Measurements from ENCODE around the gene TRAF1.

The TRAF1 gene

DNA sequence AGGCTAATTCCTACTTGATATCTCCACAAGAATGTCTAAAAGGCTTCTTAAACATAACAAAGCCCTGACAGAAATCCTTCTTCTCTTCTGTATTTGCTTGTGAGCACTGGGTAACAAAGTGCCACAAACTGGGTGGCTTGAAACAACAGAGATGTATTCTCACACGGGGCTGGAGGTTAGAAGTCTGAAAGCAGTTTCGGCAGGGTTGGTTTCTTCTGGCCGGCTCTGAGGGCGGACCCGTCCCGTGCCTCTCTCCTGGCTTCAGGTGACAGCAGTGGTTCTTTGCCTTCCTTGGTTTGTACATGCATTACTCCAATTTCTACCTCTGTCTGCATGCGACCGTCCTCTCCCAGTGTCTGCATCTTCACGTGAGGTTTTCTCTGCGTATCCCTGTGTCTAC is 14.0 kb upstream of the TRAF1 start:
- DNase-seq = no peak

DNA sequence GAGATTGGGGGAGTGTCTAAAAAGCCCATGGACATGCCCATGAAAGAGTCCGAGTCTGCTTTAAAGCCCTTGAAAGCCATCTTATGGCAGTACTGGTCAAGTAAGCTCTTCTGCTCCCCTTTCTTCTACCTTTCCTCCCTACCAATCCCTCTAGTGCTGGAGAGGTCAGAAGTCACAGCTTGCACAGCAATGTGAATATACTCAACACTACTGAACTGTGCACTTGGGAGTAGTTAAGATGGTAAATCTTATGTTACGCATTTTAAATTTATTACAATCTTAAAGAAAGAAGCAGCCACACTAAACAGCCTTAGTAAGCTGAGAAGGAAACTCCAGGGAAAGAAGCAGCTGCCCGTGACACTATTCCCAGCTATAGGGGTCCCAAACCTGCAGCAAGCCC is 12.3 kb upstream of the TRAF1 start:
- DNase-seq = no peak

DNA sequence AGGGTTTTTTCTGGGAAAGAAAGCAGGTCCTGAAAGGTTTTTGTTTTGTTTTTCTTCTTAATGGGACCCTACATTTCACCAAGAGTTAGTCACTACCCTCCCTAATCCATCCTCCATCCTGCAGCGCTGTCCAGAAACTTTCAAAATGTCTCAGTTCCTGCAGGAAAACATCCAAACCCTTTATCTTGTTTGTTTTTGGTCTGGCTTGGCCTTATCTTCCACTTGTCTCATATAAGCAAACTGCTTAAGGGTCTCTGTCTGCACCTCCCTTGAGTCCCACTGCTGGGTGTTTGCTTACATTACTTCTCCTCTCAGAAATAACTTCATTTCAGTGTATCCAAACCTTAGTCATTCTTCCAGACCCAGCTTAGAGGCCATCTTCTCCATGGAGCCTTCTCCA is 11.0 kb upstream of the TRAF1 start:
- no peak for DNase-seq

DNA sequence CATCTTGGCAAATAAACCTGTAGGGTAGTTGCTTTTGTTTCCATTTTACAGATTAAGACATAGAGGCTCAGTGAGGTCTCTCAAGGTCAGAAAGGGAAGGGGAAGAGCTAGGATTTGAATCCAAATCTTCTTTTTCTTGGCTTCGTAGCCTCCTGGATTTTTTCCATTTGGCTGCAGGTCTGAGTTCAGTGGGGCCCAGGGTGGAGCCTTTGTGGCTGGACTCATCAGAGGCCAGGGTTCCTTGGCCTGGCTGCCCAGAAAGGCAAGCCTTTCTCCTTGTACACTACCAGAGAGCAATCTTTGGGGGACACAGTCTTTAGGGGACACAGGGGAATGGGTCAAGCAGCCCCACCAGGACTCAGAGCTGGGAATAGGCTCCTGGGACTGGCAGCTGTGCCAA is 10.5 kb upstream of the TRAF1 start:
- no peak for DNase-seq

DNA sequence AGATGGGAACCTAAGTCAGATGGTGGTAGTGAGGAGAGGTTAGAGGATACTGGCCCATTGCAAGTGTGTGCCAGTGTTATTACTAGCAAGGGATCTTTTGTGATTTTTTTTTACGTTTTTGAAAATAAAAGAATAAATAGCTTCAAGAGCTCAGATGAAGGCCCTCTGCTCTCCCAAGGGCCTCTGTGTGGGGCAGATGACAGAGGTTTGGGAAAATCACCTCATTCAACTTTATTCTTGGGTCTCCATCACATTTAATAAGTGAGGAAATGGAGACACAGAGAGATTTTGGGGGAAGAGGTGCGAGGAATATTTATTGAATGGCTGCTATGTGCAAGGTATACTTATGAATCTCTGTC is 10.1 kb upstream of the TRAF1 start:
- no peak for DNase-seq

DNA sequence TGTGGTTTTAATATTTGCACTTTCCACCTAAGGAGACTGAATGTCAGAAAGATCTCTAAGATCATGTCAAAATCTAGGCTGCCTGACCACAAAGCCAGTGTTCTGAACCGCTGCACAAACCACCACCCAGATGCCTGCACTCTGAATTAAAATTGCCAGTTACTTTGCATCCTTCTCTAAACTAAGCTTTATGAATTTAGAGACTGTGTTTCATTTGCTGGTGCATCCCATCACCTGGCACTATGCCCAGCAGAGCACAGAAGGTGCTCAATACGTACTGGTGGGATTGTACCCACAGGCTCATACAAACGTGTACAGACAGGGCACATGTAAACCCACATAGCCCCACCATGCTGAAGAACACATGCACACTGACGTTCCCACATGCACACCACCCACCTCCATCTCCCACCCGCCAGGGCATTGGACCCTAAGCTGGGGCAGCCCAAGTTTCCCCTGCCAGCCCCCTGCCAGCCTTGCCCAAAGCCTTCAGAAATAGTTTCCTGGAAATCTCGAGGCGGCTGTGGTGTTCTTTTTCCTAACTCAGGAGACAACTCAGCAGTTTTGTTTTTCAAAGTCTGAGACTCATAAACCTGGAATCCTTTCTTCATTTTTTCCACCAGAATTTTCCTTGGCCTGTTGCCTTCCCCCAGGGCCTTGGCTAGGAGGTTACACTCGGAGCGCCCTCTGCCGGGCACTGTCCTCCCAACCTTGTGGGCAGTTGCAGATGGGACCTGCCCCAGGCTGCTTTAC is 9.6 kb upstream of the TRAF1 start:
- peak; percentile 72 for DNase-seq

DNA sequence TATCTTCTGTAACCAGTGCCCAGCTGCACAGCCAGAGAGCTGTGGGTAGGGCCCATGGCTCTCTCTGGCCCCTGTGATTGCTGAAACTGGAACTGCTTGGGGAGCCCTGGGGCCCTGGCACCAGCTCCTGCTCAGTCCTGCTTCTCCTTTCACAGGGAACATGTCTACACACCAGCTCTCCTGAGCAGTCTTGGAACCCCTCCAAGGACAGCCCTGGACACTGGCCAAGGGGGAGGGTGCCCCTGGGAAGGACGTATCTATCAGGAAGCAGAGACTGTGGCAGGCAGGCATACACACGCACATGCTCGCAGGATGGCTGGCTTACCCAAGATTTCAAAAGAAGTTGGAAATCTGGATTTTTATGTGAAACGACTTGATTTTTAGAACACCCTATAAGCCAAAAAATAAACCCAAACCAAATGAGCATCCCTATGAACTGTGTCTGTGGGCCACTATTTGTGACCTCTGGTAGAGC is 8.8 kb upstream of the TRAF1 start:
- DNase-seq = peak; percentile 75

DNA sequence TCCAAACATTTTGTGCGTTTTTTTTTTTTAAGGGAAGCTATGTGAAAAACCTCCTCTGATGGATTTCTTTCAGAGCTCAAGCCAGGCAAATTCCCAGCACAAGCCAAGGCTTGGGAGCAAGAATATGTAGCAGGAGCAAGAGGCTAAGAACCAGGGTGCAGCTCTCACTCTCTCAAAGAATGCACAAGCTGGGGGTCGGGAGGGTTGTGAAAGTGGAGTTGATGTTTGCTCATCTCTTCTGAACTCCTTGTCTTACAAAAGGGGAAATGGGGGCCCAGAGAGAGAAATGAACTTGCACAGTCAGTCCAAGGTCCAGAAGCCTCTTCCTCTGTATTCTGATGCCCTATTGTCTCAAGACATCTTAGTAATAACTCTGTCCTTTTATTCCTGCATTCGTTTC is 7.7 kb upstream of the TRAF1 start:
- no peak for DNase-seq

DNA sequence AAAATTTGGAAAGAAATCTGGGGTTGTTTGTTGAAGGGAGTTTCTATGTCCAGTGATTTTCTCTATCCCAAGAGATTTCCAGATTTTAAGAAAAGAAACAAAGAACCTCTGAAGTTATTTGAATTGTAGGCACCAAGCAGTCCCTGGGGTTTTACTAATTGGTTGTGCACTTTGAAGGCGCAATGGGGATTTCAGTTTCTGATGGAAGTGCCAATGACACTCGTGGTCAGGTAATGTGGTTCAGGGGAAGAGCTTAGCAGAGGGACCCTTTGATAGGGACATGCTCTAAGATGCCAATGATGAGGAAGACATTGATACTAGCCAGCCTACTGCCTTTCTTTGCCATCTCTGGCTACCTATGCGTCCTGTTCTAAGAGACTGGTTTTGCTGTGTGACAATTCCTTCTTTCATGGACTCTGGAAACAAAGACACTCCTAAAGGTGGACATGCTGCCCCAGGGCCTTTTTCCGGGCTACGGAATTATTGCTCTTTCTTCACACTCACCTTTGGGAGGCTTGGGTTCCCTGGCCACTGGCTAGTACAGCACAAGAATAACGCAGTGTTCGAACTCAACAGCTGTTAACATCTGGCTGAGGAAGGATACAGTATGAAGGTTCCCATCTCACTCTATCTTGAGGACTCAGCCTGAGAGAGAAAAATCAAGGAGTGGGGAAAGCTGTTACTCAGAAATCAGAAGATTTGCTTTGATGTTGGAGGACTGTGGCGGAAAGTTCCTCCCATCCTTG is 6.9 kb upstream of the TRAF1 start:
- DNase-seq = no peak

DNA sequence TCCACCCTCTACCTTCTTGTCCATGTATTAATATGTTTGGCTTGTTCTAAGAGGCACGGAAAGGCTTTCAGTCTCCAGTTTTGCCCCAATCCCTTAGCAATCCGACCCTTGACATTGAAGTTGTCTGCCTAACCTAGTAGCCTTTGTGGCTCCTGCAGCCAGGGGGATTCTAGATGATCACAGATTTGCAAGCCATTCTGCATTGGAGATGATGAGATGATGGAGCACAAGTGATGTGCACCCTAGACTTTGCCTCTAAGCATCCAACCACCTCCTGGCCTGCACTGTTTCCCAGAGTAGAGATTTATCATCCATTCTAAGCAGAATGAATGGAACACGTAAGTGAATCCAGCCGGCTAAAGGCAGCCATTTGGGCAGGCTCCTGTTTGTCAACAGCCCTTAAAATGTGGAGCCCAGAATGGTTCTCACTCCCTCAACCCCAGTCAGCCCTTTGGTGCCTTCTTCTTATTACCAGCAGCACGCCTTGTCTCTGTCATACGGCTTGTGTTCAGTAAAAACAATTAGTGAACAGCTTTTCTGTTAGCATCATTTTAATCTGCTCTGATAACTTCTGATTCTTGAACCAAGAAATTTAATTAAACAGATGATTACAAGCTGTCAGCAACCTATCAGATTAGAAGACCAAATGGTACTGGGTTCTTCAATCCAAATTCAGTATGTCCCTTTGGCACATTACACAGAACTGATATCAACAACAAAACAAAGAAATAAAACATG is 5.7 kb upstream of the TRAF1 start:
- DNase-seq = no peak

DNA sequence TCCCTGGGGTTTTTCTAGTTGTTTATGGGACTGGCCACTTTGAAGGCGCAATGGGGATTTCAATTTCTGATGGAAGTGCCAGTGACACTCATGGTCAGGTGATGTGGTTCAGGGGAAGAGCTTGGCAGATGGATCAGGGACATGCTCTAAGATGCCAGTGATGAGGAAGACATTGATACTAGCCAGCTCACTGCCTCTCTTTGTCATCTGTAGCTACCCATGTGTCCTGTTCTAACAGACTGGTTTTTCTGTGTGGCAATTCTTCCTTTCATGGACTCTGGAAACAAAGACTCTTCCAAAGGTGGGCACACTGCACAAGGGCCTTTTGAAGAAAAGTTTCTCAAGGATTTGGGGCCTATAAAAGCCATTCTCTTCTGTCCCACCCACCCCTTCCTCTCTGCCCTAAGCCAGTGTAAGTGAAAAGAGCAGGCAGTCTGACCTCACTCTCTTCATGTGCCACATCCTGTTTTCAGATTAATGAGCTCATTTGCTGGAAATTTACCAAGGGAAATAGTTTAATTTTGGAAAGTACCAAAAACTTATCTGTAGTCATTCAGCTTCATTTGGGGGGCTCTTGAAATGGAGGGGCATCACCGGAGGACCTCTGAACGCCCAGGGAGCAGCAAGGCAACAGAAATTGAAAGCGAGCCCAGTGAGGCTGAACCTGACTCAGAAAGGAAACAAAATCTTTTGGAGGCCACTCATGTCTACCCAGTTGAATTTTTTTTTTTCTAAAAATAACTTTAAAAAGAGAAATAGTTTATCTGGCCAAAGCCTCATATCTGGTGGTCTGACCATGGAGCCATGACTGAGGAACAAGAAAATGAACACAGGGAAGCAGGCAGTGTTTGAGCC is 4.9 kb upstream of the TRAF1 start:
- DNase-seq = no peak

DNA sequence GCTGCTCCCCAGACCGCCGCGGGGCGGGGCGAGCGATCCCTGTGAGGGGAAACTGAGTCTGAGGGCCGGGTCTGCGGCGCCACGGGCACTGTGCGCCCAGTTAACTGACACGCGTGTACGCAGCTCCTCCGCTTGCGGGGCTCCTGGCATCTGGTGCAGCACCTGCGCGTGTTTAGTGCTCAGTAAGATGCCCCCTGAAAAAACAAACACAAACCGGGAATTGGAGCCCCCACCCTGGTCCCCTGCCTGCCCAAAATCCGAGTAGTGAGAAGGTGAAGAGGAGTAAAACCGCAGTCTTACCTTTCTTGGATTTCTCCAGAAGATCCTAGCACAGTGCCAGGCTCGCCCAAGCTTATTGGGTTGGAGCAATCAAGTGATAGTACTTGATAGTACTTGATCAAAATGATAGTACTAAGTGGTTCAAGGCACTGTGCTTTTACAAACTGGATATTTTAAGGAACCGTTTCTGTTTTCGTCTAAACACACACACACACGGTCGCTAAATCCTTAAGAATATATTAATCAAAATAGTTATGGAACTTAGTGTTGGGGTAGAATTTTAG is 2.7 kb upstream of the TRAF1 start:
- no peak for DNase-seq

DNA sequence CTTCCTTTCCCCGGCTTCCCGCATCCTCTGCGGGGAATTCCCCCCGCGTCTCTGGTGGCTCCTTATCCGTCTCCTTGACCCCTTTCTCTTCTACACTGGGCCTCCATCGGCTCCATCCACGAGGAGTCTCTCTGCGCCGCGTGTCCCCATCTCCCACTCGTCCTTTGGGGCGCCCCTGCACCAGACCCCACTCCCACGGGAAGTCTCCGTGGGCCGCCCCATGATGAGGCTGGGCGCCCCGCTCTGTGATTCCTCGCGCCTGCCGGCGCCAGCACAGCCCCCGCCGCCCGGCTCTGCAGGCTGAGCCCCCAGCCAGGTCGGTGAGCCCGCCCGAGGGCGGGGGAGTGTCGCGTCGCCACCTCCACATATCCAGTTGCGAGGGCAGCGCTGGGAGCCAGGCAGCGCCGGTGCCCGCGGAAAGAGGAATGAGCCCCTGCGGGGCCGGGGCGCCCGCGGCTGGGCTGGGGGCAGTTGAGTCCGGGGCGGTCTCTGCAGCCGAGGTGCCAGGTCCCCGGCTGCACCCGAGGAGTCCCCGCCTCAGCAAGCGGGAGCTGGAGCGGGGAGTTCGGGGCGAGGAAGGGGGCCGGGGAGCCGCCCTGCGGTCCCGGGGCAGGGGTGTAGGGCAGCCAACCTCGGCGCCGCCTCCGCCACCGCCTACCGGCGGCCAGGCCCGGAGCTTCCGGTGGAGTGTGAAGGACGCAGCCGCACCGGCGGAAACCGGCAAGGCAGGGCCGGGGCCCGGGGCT is 2.1 kb upstream of the TRAF1 start:
- no peak for DNase-seq

DNA sequence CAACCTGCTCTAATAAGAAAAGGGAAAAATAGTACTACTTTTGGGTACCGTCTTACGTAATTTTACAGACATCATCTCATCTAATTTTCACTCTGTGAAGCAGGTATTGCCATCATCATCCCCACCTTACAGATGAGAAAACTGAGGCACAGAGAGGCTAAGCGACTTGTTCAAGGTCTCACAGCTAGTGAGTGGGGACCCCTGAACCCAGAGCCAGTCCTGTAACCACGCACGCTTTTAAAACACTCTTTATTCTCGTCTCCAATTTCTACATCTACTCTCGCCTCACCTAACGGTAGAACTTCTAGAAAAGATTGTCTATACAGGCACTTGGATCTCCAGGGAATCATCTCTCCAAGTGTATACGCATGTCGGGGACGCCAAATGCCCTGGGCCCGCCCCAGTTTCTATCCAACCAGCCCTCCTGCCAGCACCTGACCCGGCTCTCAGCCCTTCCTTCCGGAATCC is 1.5 kb upstream of the TRAF1 start:
- no peak for DNase-seq

DNA sequence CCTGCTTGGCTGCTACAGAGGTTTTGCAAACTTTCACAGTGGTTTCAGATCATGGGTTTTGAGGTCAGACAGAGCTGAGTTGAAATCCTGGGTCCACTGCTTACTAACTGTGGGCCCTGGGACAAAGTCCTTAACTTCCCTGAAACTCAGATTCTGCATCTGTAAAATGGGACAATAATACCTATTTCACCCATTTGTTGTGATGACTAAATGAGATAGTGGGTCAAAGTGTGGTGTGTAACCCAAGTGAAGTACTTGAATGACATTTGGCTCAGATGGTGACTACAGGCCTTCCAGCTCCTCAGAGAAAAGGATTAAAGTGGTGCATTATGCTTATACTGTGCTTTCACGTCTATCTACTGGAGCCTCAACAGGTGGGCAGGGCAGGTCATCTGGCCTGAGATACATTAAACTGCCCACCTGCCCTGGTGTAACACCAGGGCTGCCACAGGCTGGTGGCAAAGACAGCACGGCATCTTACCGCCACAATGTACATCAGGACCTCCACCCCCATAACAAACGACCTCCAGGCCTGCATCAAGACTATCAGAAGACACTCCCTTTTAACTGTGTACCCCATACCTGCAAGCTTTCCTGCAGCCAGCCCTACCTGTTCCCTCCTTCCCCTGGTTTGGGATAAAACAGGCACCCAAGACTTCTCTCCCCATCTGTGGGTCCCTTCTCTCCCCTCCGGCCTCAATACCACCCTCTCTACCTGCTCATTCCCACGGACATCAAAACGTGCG is 846 bp upstream of the TRAF1 start:
- no peak for DNase-seq

DNA sequence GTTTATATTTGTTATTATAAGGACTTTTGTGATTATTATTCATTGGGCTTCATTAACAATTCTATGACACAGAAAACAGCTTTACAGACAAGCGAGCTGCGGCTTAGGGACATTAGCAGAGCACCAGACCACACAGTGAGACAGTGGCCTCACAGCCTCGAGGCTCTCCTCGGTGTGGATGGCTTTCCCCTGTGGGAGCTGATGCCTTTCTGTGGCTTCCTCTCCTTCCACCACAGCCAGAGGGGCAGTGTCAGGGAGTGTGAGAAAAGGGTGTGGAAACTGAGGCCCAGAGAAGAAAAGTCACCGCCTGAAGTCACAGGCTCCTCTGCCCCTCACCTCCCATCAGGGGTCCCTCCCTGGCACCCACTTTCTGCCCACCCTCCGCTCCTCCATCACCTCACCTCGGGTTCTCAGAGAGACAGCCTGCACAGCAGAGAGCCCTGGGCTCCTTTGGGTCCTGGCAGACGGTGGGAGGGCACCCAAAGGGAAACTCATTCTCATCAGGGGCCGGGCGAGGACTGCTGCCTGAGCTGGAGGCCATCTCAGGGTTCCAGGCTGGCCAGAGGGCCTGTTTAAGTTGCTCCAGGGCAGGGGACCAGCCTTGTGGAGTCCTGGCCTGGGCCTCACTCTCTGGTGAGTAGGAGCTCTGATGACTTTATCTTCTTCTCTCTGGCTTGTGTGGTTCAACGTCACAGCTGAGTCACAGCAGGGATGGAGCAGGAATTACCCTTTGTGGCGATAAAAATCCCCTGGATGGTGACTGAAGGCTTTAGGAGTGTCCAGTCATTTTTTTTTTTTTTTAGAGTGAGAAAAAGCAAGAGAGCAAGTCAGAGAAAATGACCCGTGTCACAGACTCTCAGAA is 830 bp downstream of the TRAF1 start:
- no peak for DNase-seq

DNA sequence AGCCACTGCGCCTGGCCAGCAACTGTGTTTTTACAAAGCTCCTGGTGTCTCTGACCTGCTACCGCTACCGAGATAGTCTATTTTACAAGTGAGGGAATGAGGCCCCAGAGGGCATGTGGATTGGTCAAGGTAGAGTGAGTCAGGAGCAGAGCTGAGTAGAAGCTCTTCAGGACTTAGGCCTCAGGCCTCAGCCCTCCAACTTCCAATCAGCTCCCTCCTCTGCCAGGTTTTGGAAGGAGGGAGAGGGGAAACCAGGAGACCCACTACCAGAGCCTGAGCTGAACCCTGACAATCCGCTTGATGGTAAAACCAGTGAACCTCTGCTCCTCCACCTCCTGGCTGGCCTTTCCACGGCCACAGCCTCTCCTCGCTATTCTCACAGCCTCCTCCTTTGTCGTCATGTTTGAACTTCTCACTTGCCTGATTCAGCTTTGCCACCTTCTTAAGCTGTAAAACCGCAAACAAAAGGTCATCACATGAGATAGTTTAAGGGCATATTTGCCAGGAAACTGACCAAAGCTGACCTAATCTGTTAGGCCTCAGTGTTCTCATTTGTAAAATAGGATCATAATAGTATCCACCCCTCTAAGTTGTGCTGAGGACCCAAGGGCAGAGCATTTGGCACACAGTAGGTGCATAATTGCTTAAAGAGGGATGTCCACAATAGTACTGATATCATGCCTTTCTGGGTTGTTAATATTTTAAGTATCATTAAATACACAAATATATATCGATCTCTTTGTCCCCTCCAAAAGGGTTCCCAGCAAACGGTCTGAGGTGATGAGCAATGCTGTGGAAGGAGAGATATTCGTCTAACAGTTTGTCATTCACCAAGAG is 1.7 kb downstream of the TRAF1 start:
- DNase-seq = no peak

DNA sequence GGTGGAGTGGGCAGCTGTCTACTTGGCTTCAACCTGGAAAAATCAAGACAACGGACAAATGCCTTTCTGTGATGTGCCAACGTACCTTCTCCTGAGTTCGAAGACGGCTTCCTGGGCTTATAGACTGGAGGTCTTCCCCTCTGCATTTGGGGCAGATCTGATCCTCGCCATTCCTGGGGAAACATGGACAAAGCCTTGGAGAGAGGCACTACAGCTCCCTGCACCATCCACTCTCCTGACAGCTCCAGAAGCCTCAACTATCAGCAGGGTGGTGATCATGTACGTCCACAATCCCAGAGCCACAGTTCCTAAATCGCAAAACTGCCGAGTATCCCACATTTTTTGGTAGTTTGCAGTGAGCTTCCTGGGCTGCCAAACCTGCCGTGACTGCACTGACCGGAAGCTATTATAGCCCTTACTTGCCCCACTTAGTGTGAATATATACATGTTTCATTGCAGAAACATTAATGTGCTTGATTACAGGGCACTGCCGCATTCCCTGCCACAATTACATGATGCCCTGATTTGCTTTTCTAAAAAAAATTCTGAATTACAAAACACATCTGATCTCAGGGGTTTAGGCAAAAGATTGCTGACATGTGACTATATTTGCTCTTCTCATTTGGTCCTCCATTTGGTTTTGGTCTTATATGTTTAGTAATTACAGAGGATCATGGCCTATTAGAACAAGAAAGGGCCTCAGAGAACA is 2.8 kb downstream of the TRAF1 start:
- no peak for DNase-seq

All from SHP77 treated with DMSO at 0.1 percent for 48 hours (cell line).